SK-N-SH (cell line): ENCODE data around the gene SLC22A7. TPM values are rescaled to one million over a fixed set of nuclear protein-coding genes. Genes with fewer than 3 reads are reported as not detected.

Experiments used
- CTCF ChIA-PET: fragments of 300-600, 350-600 bp; formaldehyde crosslinking; extraction: SDS; loops from one replicate; lab custom pipeline; 2021; lab: Yijun Ruan, JAX
- POLR2A ChIA-PET: fragments of 350-600 bp; sonication (Branson Sonifier 250); formaldehyde crosslinking; extraction: SDS; loops from one replicate; lab custom pipeline; 2020; ENCODE audit warnings: antibody characterized with exemption, inconsistent platforms; lab: Yijun Ruan, JAX
- DNase-seq: peaks from one replicate; pipeline ENCODE4 v3.0.0; 2012
- H2AFZ ChIP-seq: fragments of 200-600 bp; sonication (generic); 2 replicates; pipeline ENCODE4 v1.8.1; 2016; ENCODE audit warnings: antibody characterized with exemption, mild to moderate bottlenecking, low read depth
- H3F3A ChIP-seq: fragments of 200-600 bp; sonication (generic); replicated peaks from 2 replicates; pipeline ENCODE3; 2016; ENCODE audit warnings: antibody characterized with exemption, mild to moderate bottlenecking; ENCODE audit not compliant: insufficient read depth
- H3K27ac ChIP-seq, 2 experiments: fragments of 200-500 bp in 1 of 2; fragments of 200-600 bp in 1 of 2; sonication (Bioruptor generic) in 1 of 2; sonication (generic), shearing (Covaris generic) in 1 of 2; 2 replicates each; pipeline versions ENCODE4 v1.5.1 to v1.6.1; 2014 to 2016; ENCODE audit warnings: low read depth in 2 of 2, inconsistent platforms in 1 of 2, low read length in 1 of 2, mild to moderate bottlenecking in 1 of 2, mixed read lengths in 1 of 2
- H3K27me3 ChIP-seq: fragments of 200-600 bp; sonication (generic), shearing (Covaris generic); 2 replicates; pipeline ENCODE4 v1.6.1; 2016; ENCODE audit warnings: mixed run types; ENCODE audit not compliant: insufficient read depth
- H3K36me3 ChIP-seq, 2 experiments: fragments of 200-500 bp in 1 of 2; fragments of 200-600 bp in 1 of 2; sonication (Bioruptor generic) in 1 of 2; sonication (generic) in 1 of 2; replicated peaks in 1 of 2; 2 replicates each; pipeline versions ENCODE3 to v1.5.1; 2014 to 2016; ENCODE audit warnings: low read length in 1 of 2, mild to moderate bottlenecking in 1 of 2; ENCODE audit not compliant: insufficient read depth in 2 of 2, control insufficient read depth in 1 of 2
- H3K4me1 ChIP-seq, 2 experiments: fragments of 200-500 bp in 1 of 2; fragments of 200-600 bp in 1 of 2; sonication (Bioruptor generic) in 1 of 2; sonication (generic), shearing (Covaris generic) in 1 of 2; 2 replicates each; pipeline versions ENCODE4 v1.5.1 to v1.6.1; 2014 to 2016; ENCODE audit warnings: low read depth in 1 of 2, low read length in 1 of 2, mixed run types in 1 of 2; ENCODE audit not compliant: insufficient read depth in 2 of 2, control insufficient read depth in 1 of 2
- H3K4me2 ChIP-seq: fragments of 200-600 bp; sonication (generic), shearing (Covaris generic); 2 replicates; pipeline ENCODE4 v1.6.1; 2017; ENCODE audit warnings: mixed run types
- H3K4me3 ChIP-seq, 2 experiments: fragments of 200-500 bp in 1 of 2; fragments of 200-600 bp in 1 of 2; sonication (Bioruptor generic) in 1 of 2; sonication (generic), shearing (Covaris generic) in 1 of 2; 2 replicates each; pipeline versions ENCODE4 v1.5.1 to v1.8.1; 2014 to 2016; ENCODE audit warnings: low read depth in 2 of 2, inconsistent platforms in 1 of 2, low read length in 1 of 2, mild to moderate bottlenecking in 1 of 2, mixed read lengths in 1 of 2, moderate library complexity in 1 of 2
- H3K79me2 ChIP-seq: fragments of 200-600 bp; sonication (generic); 2 replicates; pipeline ENCODE4 v1.8.1; 2017; ENCODE audit warnings: mild to moderate bottlenecking; ENCODE audit not compliant: insufficient read depth
- H3K9ac ChIP-seq: fragments of 200-600 bp; sonication (generic); 2 replicates; pipeline ENCODE4 v1.6.1; 2017; ENCODE audit warnings: mixed run types
- H3K9me2 ChIP-seq: fragments of 200-600 bp; sonication (generic); 2 replicates; pipeline ENCODE4 v1.6.1; 2017; ENCODE audit warnings: mixed run types
- H3K9me3 ChIP-seq: fragments of 200-600 bp; sonication (generic); 2 replicates; pipeline ENCODE4 v1.6.1; 2017; ENCODE audit warnings: mixed run types, mild to moderate bottlenecking, moderate library complexity
- H4K20me1 ChIP-seq: fragments of 200-600 bp; sonication (generic); 2 replicates; pipeline ENCODE4 v1.6.1; 2017; ENCODE audit warnings: mild to moderate bottlenecking, mixed run types; ENCODE audit not compliant: insufficient read depth
- CTCF ChIP-seq: fragments of 200-600 bp; sonication (generic); IDR thresholded peaks from 2 replicates; pipeline ENCODE4 v1.6.1; 2017; ENCODE audit warnings: antibody characterized with exemption, mild to moderate bottlenecking, moderate library complexity
- ELF1 ChIP-seq: IDR thresholded peaks from 2 replicates; pipeline ENCODE4 v1.4.0; 2012
- FOSL2 ChIP-seq: IDR thresholded peaks from 2 replicates; pipeline ENCODE4 v1.4.0; 2012; ENCODE audit warnings: low read depth, mild to moderate bottlenecking, moderate library complexity, borderline replicate concordance
- FOXM1 ChIP-seq: IDR thresholded peaks from 2 replicates; pipeline ENCODE4 v1.4.0; 2012; ENCODE audit warnings: low read depth, mild to moderate bottlenecking
- GABPA ChIP-seq: IDR thresholded peaks from 2 replicates; pipeline ENCODE4 v1.4.0; 2012; ENCODE audit warnings: low read depth, mild to moderate bottlenecking
- IRF3 ChIP-seq: fragments of 150-350 bp; IDR thresholded peaks from 2 replicates; pipeline ENCODE4 v1.6.1; 2016; ENCODE audit warnings: mild to moderate bottlenecking, low read depth, low read length
- JUND ChIP-seq: IDR thresholded peaks from 2 replicates; pipeline ENCODE4 v1.4.0; 2012
- MAX ChIP-seq: IDR thresholded peaks from 2 replicates; pipeline ENCODE4 v1.4.0; 2012; ENCODE audit warnings: low read depth
- MEF2A ChIP-seq: IDR thresholded peaks from 2 replicates; pipeline ENCODE4 v1.4.0; 2012; ENCODE audit warnings: low read depth, borderline replicate concordance
- POLR2AphosphoS5 ChIP-seq: IDR thresholded peaks from 2 replicates; pipeline ENCODE4 v1.6.1; 2012; ENCODE audit warnings: low read depth, low read length
- RCOR1 ChIP-seq: fragments of 150-350 bp; IDR thresholded peaks from 2 replicates; pipeline ENCODE4 v1.6.1; 2017; ENCODE audit warnings: antibody characterized with exemption, low read length
- REST ChIP-seq: IDR thresholded peaks from 2 replicates; pipeline ENCODE4 v1.6.1; 2012; ENCODE audit warnings: mild to moderate bottlenecking, low read depth, low read length, moderate library complexity
- RFX5 ChIP-seq: IDR thresholded peaks from 2 replicates; pipeline ENCODE4 v1.6.1; 2012; ENCODE audit warnings: mild to moderate bottlenecking, improper control_type of control experiment, low read length
- RXRA ChIP-seq: IDR thresholded peaks from 2 replicates; pipeline ENCODE4 v1.4.0; 2012; ENCODE audit warnings: low read depth, mild to moderate bottlenecking, borderline replicate concordance
- SIN3A ChIP-seq: IDR thresholded peaks from 2 replicates; pipeline ENCODE4 v1.6.1; 2012; ENCODE audit warnings: low read depth, mild to moderate bottlenecking, low read length, moderate library complexity, borderline replicate concordance
- SMC3 ChIP-seq: IDR thresholded peaks from 2 replicates; pipeline ENCODE4 v1.6.1; 2012; ENCODE audit warnings: low read depth, low read length, improper control_type of control experiment
- TCF12 ChIP-seq: IDR thresholded peaks from 2 replicates; pipeline ENCODE4 v1.4.0; 2012
- TEAD4 ChIP-seq: IDR thresholded peaks from 2 replicates; pipeline ENCODE4 v1.4.0; 2012; ENCODE audit warnings: mild to moderate bottlenecking, borderline replicate concordance; ENCODE audit not compliant: insufficient read depth
- USF2 ChIP-seq: fragments of 150-350 bp; IDR thresholded peaks from 2 replicates; pipeline ENCODE4 v1.6.1; 2017; ENCODE audit warnings: antibody characterized with exemption, low read length, low read depth, borderline replicate concordance
- YY1 ChIP-seq: IDR thresholded peaks from 2 replicates; pipeline ENCODE4 v1.4.0; 2012; ENCODE audit warnings: low read depth, mild to moderate bottlenecking
- WGBS: methylation state at CpG from one replicate; pipeline ENCODE4 v1.1.6; 2017; ENCODE audit warnings: low lambda C conversion rate; 5-methylcytosine and 5-hydroxymethylcytosine counted together
- polyA plus RNA-seq, 3 experiments: library from polyadenylated mRNA; depleted of rRNA; stranded (reverse); fragments of >200 nt; gene quantifications; 2 replicates each; pipeline ENCODE4 v1.2.3, GENCODE V29; 2012

The SLC22A7 gene
- polyA plus RNA-seq, 1 of the 3 experiments (the other 2 are of a cell fraction): not detected

GRCh38 chr6:43260791-43261190 lies 37.3 kb upstream of the SLC22A7 start:
- no peak overlapping the region for H3K9ac ChIP-seq
- no peak overlapping the region for H3K27ac ChIP-seq
- no peaks in the 10 kb centered on the region for H4K20me1 ChIP-seq
- H3K36me3 ChIP-seq: no peaks in the 10 kb centered on the region
- no peak overlapping the region for H2AFZ ChIP-seq
- ChIA-PET CTCF (no interaction called here), POLR2A (no interaction called here)
- H3K9me2 ChIP-seq: no peaks in the 10 kb centered on the region
- no peak overlapping the region for H3K4me3 ChIP-seq
- WGBS: 81% methylated on average over 4 of the region's 4 CpGs
- no peaks in the 10 kb centered on the region for H3K27me3 ChIP-seq
- no peaks in the 10 kb centered on the region for H3K4me1 ChIP-seq
- DNase-seq: no peak
- no peaks in the 10 kb centered on the region for H3K9me3 ChIP-seq
- no peak overlapping the region for H3K4me2 ChIP-seq
- H3F3A ChIP-seq: no peaks in the 10 kb centered on the region
- TF ChIP-seq MEF2A (no peak), USF2 (no peak), POLR2AphosphoS5 (no peak), FOSL2 (no peak), RFX5 (no peak), SIN3A (no peak), YY1 (no peak), GABPA (no peak), TEAD4 (no peak), TCF12 (no peak), RXRA (no peak), RCOR1 (no peak)
- TF ChIP-seq, all 33 proteins: peak for 0
- H3K79me2 ChIP-seq: no peaks in the 10 kb centered on the region

- DNase-seq: no peak
- Histone ChIP-seq H2AFZ (no peak overlapping the region), H3K4me1 (no peaks in the 10 kb centered on the region), H3K36me3 (no peaks in the 10 kb centered on the region), H3K4me3 (no peak overlapping the region), H4K20me1 (no peaks in the 10 kb centered on the region), H3K9me3 (no peaks in the 10 kb centered on the region), H3K4me2 (no peak overlapping the region), H3F3A (no peaks in the 10 kb centered on the region), H3K79me2 (no peaks in the 10 kb centered on the region), H3K27ac (no peak overlapping the region), H3K27me3 (no peaks in the 10 kb centered on the region), H3K9ac (no peak overlapping the region), H3K9me2 (no peaks in the 10 kb centered on the region)
- CTCF ChIA-PET: no interaction called here
- POLR2A ChIA-PET: no interaction called here
- 100% methylated on average over 3 of the region's 5 CpGs for WGBS
- TF ChIP-seq TCF12 (no peak), SMC3 (no peak), REST (no peak), USF2 (no peak), MAX (no peak), FOSL2 (no peak), FOXM1 (no peak), ELF1 (no peak), JUND (no peak), CTCF (no peak), IRF3 (no peak)
These were observed 36.9 kb upstream of the SLC22A7 start for GRCh38 chr6:43261198-43261597.
